HL-60 (cell line): ENCODE measurements around the gene MYO1E.

Experiments
- DNase-seq, 2 experiments: peaks; one replicate each; pipeline ENCODE4 v3.0.0-alpha.2; 2010 to 2020; ENCODE audit warnings: low read depth in 1 of 2, low spot score in 1 of 2
- H3K27ac ChIP-seq: fragments of 250-450 bp; sonication (Bioruptor Pico); replicated peaks from 2 replicates; pipeline ENCODE4 v1.5.1; 2020; ENCODE audit warnings: mild to moderate bottlenecking, moderate library complexity
- H3K27me3 ChIP-seq: fragments of 250-450 bp; sonication (Bioruptor Pico); 2 replicates; pipeline ENCODE4 v1.5.1; 2021; ENCODE audit warnings: mild to moderate bottlenecking, moderate library complexity; ENCODE audit not compliant: insufficient read depth, poor library complexity, severe bottlenecking
- H3K4me3 ChIP-seq: replicated peaks from 2 replicates; pipeline ENCODE4 v1.5.1; 2011; ENCODE audit warnings: mild to moderate bottlenecking, control low read depth, low read length; ENCODE audit not compliant: insufficient read depth
- CTCF ChIP-seq: IDR thresholded peaks from one replicate; pipeline ENCODE4 v1.5.1; 2011; ENCODE audit warnings: low read length, control low read depth, inconsistent platforms; ENCODE audit not compliant: insufficient read depth
- GABPA ChIP-seq: IDR thresholded peaks from 2 replicates; pipeline ENCODE4 v1.6.1; 2012; ENCODE audit warnings: low read depth
- POLR2AphosphoS5 ChIP-seq: IDR thresholded peaks from 2 replicates; pipeline ENCODE4 v1.6.1; 2012; ENCODE audit warnings: low read depth
- REST ChIP-seq: IDR thresholded peaks from 2 replicates; pipeline ENCODE4 v1.6.1; 2012; ENCODE audit warnings: low read depth; ENCODE audit not compliant: insufficient replicate concordance
- SPI1 ChIP-seq: IDR thresholded peaks from 2 replicates; pipeline ENCODE4 v1.6.1; 2012; ENCODE audit warnings: low read depth, mild to moderate bottlenecking, borderline replicate concordance

The MYO1E gene

GRCh38 chr15:59116771-59117170 is 255.9 kb downstream of the MYO1E start:
- no peak for TF ChIP-seq SPI1
- no peak for TF ChIP-seq POLR2AphosphoS5
- TF ChIP-seq CTCF, result no peak
- no peak for TF ChIP-seq REST
- TF ChIP-seq GABPA, result no peak
- no peak for DNase-seq
- H3K4me3 ChIP-seq, result no peak overlapping the region
- no peaks in the 10 kb centered on the region for H3K27me3 ChIP-seq
- no peak overlapping the region for H3K27ac ChIP-seq

- Histone ChIP-seq H3K27me3 (no peaks in the 10 kb centered on the region), H3K27ac (no peak overlapping the region), H3K4me3 (no peak overlapping the region)
- DNase-seq, result no peak
- no peak for TF ChIP-seq REST
- no peak for TF ChIP-seq SPI1
These were observed 256.5 kb downstream of the MYO1E start for GRCh38 chr15:59116141-59116540.

GRCh38 chr15:59115047-59115446 is 257.6 kb downstream of the MYO1E start:
- no peak overlapping the region for H3K27ac ChIP-seq
- no peaks in the 10 kb centered on the region for H3K27me3 ChIP-seq
- DNase-seq, result no peak
- H3K4me3 ChIP-seq, result no peak overlapping the region
- no peak for TF ChIP-seq POLR2AphosphoS5
- TF ChIP-seq CTCF, result no peak
- TF ChIP-seq SPI1, result no peak
- TF ChIP-seq REST, result no peak
- TF ChIP-seq GABPA, result no peak

- no peaks in the 10 kb centered on the region for H3K27me3 ChIP-seq
- no peak for DNase-seq
- H3K4me3 ChIP-seq, result no peak overlapping the region
- TF ChIP-seq REST, result no peak
- TF ChIP-seq CTCF, result no peak
- no peak for TF ChIP-seq SPI1
- H3K27ac ChIP-seq, result no peak overlapping the region
These were observed 261.4 kb downstream of the MYO1E start for GRCh38 chr15:59111251-59111650.
